Smooth muscle cell (in vitro differentiated cells): ENCODE measurements around the gene PPIH. TPM values are rescaled to one million over a fixed set of nuclear protein-coding genes. Genes with fewer than 3 reads are reported as not detected.

Source experiments
- DNase-seq: peaks from one replicate; lab custom pipeline; 2025; ENCODE audit not compliant: unreplicated experiment; lab: John Stamatoyannopoulos, UW
- H2AFZ ChIP-seq: fragments of 200-600 bp; sonication (generic); 2 replicates; pipeline ENCODE4 v1.6.0; 2016; ENCODE audit warnings: antibody characterized with exemption, low read depth, mild to moderate bottlenecking
- H3F3A ChIP-seq: fragments of 200-600 bp; sonication (generic); 2 replicates; pipeline ENCODE4 v1.6.0; 2017; ENCODE audit warnings: antibody characterized with exemption, low read depth
- H3K27ac ChIP-seq: fragments of 200-600 bp; sonication (generic); 2 replicates; pipeline ENCODE4 v1.5.1; 2016; ENCODE audit warnings: low read depth, mild to moderate bottlenecking
- H3K27me3 ChIP-seq: fragments of 200-600 bp; sonication (generic); 2 replicates; pipeline ENCODE4 v1.6.1; 2016; ENCODE audit warnings: low read depth, mild to moderate bottlenecking
- H3K36me3 ChIP-seq: fragments of 200-600 bp; sonication (generic); 2 replicates; pipeline ENCODE4 v1.5.1; 2016; ENCODE audit warnings: low read depth
- H3K4me1 ChIP-seq: fragments of 200-600 bp; sonication (generic); 2 replicates; pipeline ENCODE4 v1.5.1; 2016; ENCODE audit warnings: low read depth
- H3K4me2 ChIP-seq: fragments of 200-600 bp; sonication (generic); 2 replicates; pipeline ENCODE4 v1.6.0; 2016; ENCODE audit warnings: mild to moderate bottlenecking
- H3K4me3 ChIP-seq: fragments of 200-600 bp; sonication (generic); 2 replicates; pipeline ENCODE4 v1.5.1; 2016; ENCODE audit warnings: mild to moderate bottlenecking
- H3K79me2 ChIP-seq: fragments of 200-600 bp; sonication (generic); 2 replicates; pipeline ENCODE4 v1.6.0; 2016; ENCODE audit warnings: low read depth, mild to moderate bottlenecking
- H3K9ac ChIP-seq: fragments of 200-600 bp; sonication (generic); 2 replicates; pipeline ENCODE4 v1.6.0; 2016; ENCODE audit warnings: low read depth
- H3K9me3 ChIP-seq: fragments of 200-600 bp; sonication (generic); replicated peaks from 2 replicates; pipeline ENCODE4 v1.5.1; 2016; ENCODE audit warnings: low read depth
- H4K20me1 ChIP-seq: fragments of 200-600 bp; sonication (generic); 2 replicates; pipeline ENCODE4 v1.6.0; 2016; ENCODE audit warnings: low read depth
- CTCF ChIP-seq: fragments of 200-600 bp; sonication (generic); IDR thresholded peaks from 2 replicates; pipeline ENCODE4 v1.5.1; 2017; ENCODE audit warnings: borderline replicate concordance, mild to moderate bottlenecking, antibody characterized with exemption; ENCODE audit not compliant: insufficient read depth, poor library complexity, severe bottlenecking
- WGBS: methylation state at CpG from one replicate; pipeline ENCODE4 v1.1.7; 2016; ENCODE audit warnings: low lambda C conversion rate; 5-methylcytosine and 5-hydroxymethylcytosine counted together
- polyA plus RNA-seq: library from polyadenylated mRNA; unstranded; fragments of >200 nt; fragmentation: Nextera tagmentation; extraction: Ambion mirVana; gene quantifications from 2 replicates; pipeline ENCODE4 v1.2.1, GENCODE V29; 2016
- total RNA-seq: library from RNA; depleted of rRNA; stranded (reverse); fragments of >200 nt; gene quantifications from 2 replicates; pipeline ENCODE4 v1.2.3, GENCODE V29; 2014

Gene PPIH
- total and polyA plus RNA-seq, 2 experiments from 2014 or later = 38.5 to 42.9 TPM

- no peak for DNase-seq
Measured at GRCh38 chr1:42670425-42670824, 12.2 kb downstream of the PPIH start.

GRCh38 chr1:42674214-42674613 is 16.0 kb downstream of the PPIH start:
- Histone ChIP-seq H3K79me2 (no peaks in the 10 kb centered on the region), H3F3A (no peaks in the 10 kb centered on the region), H3K4me1 (no peaks in the 10 kb centered on the region), H3K9me3 (no peaks in the 10 kb centered on the region), H3K4me3 (no peak overlapping the region), H3K4me2 (no peak overlapping the region), H3K27me3 (no peaks in the 10 kb centered on the region), H3K27ac (no peak overlapping the region), H4K20me1 (no peaks in the 10 kb centered on the region), H2AFZ (no peak overlapping the region), H3K36me3 (no peaks in the 10 kb centered on the region), H3K9ac (no peak overlapping the region)
- no peak for DNase-seq
- no peak for TF ChIP-seq CTCF

More at GRCh38 chr1:42670425-42670824, 12.2 kb downstream of the PPIH start:
- H3K4me1 ChIP-seq = no peaks in the 10 kb centered on the region
- H3K9me3 ChIP-seq = no peaks in the 10 kb centered on the region
- no peaks in the 10 kb centered on the region for H3F3A ChIP-seq
- H4K20me1 ChIP-seq = no peaks in the 10 kb centered on the region
- no peaks in the 10 kb centered on the region for H3K27me3 ChIP-seq
- H3K79me2 ChIP-seq = no peaks in the 10 kb centered on the region
- WGBS = over 99% methylated on average over 4 of the region's 4 CpGs
- H3K9ac ChIP-seq = no peak overlapping the region
- H3K36me3 ChIP-seq = no peaks in the 10 kb centered on the region
- no peak overlapping the region for H3K27ac ChIP-seq
- no peak overlapping the region for H3K4me2 ChIP-seq
- no peak for TF ChIP-seq CTCF
- no peak overlapping the region for H2AFZ ChIP-seq
- H3K4me3 ChIP-seq = no peak overlapping the region

GRCh38 chr1:42674682-42675081 is 16.5 kb downstream of the PPIH start:
- H3K4me3 ChIP-seq = no peak overlapping the region
- no peak for DNase-seq
- 89% methylated on average over 1 of the region's 1 CpG for WGBS
- H4K20me1 ChIP-seq = no peaks in the 10 kb centered on the region
- H3K79me2 ChIP-seq = no peaks in the 10 kb centered on the region
- no peaks in the 10 kb centered on the region for H3K4me1 ChIP-seq
- H3K4me2 ChIP-seq = no peak overlapping the region
- no peak for TF ChIP-seq CTCF
- no peak overlapping the region for H3K9ac ChIP-seq
- H2AFZ ChIP-seq = no peak overlapping the region
- no peaks in the 10 kb centered on the region for H3K9me3 ChIP-seq
- no peaks in the 10 kb centered on the region for H3K36me3 ChIP-seq
- no peak overlapping the region for H3K27ac ChIP-seq
- H3K27me3 ChIP-seq = no peaks in the 10 kb centered on the region
- H3F3A ChIP-seq = peaks cover under 1% of the 10 kb centered on the region

GRCh38 chr1:42675467-42675866 is 17.2 kb downstream of the PPIH start:
- H3K4me3 ChIP-seq = no peak overlapping the region
- no peak overlapping the region for H2AFZ ChIP-seq
- H3K27me3 ChIP-seq = no peaks in the 10 kb centered on the region
- DNase-seq = no peak
- H3K4me2 ChIP-seq = no peak overlapping the region
- no peaks in the 10 kb centered on the region for H3K79me2 ChIP-seq
- no peaks in the 10 kb centered on the region for H3K9me3 ChIP-seq
- H3K27ac ChIP-seq = no peak overlapping the region
- no peaks in the 10 kb centered on the region for H4K20me1 ChIP-seq
- no peaks in the 10 kb centered on the region for H3K36me3 ChIP-seq
- H3F3A ChIP-seq = peaks cover 7% of the 10 kb centered on the region
- peaks cover 1% of the 10 kb centered on the region for H3K4me1 ChIP-seq
- 96% methylated on average over 3 of the region's 3 CpGs for WGBS
- no peak for TF ChIP-seq CTCF
- H3K9ac ChIP-seq = no peak overlapping the region
